NCI-H2196 treated with DMSO at 0.1 percent for 48 hours (cell line): ENCODE results near the gene ATP13A2.
"Not testable (repeated sequence)": the region's sequence is repeated elsewhere in the genome, so short reads cannot be mapped to it uniquely, and the experiment has no call there.

Source experiments
- DNase-seq: peaks from one replicate; lab custom pipeline; 2025; ENCODE audit not compliant: unreplicated experiment; lab: John Stamatoyannopoulos, UW

ATP13A2 gene

GRCh38 chr1:16961297-16962133 lies 50.2 kb downstream of the ATP13A2 start:
- no peak for DNase-seq

GRCh38 chr1:16960560-16961296 lies 51.0 kb downstream of the ATP13A2 start:
- DNase-seq, result peak; percentile 79

GRCh38 chr1:16958475-16958874 lies 53.3 kb downstream of the ATP13A2 start:
- DNase-seq, result no peak

GRCh38 chr1:16957731-16958130 lies 54.0 kb downstream of the ATP13A2 start:
- no peak for DNase-seq

- no peak for DNase-seq
These were observed 55.0 kb downstream of the ATP13A2 start for GRCh38 chr1:16956775-16957174.

- DNase-seq, result no peak
These were observed 56.5 kb downstream of the ATP13A2 start for GRCh38 chr1:16955186-16955585.

- DNase-seq, result no peak
These were observed 57.1 kb downstream of the ATP13A2 start for GRCh38 chr1:16954579-16954978.

- DNase-seq, result not testable (repeated sequence)
These were observed 59.4 kb downstream of the ATP13A2 start for GRCh38 chr1:16952376-16952775.

- not testable (repeated sequence) for DNase-seq
These were observed 62.7 kb downstream of the ATP13A2 start for GRCh38 chr1:16949026-16949425.

GRCh38 chr1:16948282-16948891 lies 63.3 kb downstream of the ATP13A2 start:
- DNase-seq, result not testable (repeated sequence)

- DNase-seq, result no peak
These were observed 65.1 kb downstream of the ATP13A2 start for GRCh38 chr1:16946646-16947045.

- not testable (repeated sequence) for DNase-seq
These were observed 65.5 kb downstream of the ATP13A2 start for GRCh38 chr1:16946185-16946584.

GRCh38 chr1:16945512-16945911 lies 66.2 kb downstream of the ATP13A2 start:
- not testable (repeated sequence) for DNase-seq

- DNase-seq, result no peak
These were observed 67.7 kb downstream of the ATP13A2 start for GRCh38 chr1:16944038-16944437.

- DNase-seq, result not testable (repeated sequence)
These were observed 72.1 kb downstream of the ATP13A2 start for GRCh38 chr1:16939386-16940180.

GRCh38 chr1:16938351-16939321 lies 73.1 kb downstream of the ATP13A2 start:
- no peak for DNase-seq

- not testable (repeated sequence) for DNase-seq
These were observed 75.1 kb downstream of the ATP13A2 start for GRCh38 chr1:16936580-16936979.
